GM19328 (cell line): ENCODE results near the gene CELF1.

Experiments used
- ATAC-seq: cut with Tn5 transposase; IDR thresholded peaks from one replicate; pipeline ENCODE4 v1.9.1; 2021; ENCODE audit warnings: mild to moderate bottlenecking, moderate library complexity; ENCODE audit not compliant: unreplicated experiment

Gene CELF1

GRCh38 chr11:47488674-47489394 lies 64.1 kb downstream of the CELF1 start:
- ATAC-seq, result no peak

GRCh38 chr11:47488111-47488510 lies 64.8 kb downstream of the CELF1 start:
- ATAC-seq, result no peak

- no peak for ATAC-seq
Measured at GRCh38 chr11:47487421-47487820, 65.5 kb downstream of the CELF1 start.

GRCh38 chr11:47485107-47485506 lies 67.8 kb downstream of the CELF1 start:
- no peak for ATAC-seq

GRCh38 chr11:47483457-47483856 lies 69.5 kb downstream of the CELF1 start:
- ATAC-seq, result no peak

- ATAC-seq, result no peak
Measured at GRCh38 chr11:47480762-47481161, 72.2 kb downstream of the CELF1 start.

GRCh38 chr11:47478651-47479329 lies 74.1 kb downstream of the CELF1 start:
- no peak for ATAC-seq

- ATAC-seq, result no peak
Measured at GRCh38 chr11:47477753-47478152, 75.2 kb downstream of the CELF1 start.

GRCh38 chr11:47477323-47477722 lies 75.6 kb downstream of the CELF1 start:
- ATAC-seq, result no peak

- no peak for ATAC-seq
Measured at GRCh38 chr11:47470671-47471070, 82.3 kb downstream of the CELF1 start.

- no peak for ATAC-seq
Measured at GRCh38 chr11:47469361-47470179, 83.4 kb downstream of the CELF1 start.

GRCh38 chr11:47468598-47469214 lies 84.2 kb downstream of the CELF1 start:
- no peak for ATAC-seq

GRCh38 chr11:47467357-47467756 lies 85.6 kb downstream of the CELF1 start:
- no peak for ATAC-seq

GRCh38 chr11:47466701-47467250 lies 86.2 kb downstream of the CELF1 start:
- ATAC-seq, result no peak

GRCh38 chr11:47466201-47466600 lies 86.7 kb downstream of the CELF1 start:
- ATAC-seq, result no peak

GRCh38 chr11:47464483-47464882 lies 88.4 kb downstream of the CELF1 start:
- no peak for ATAC-seq

- ATAC-seq, result no peak
Measured at GRCh38 chr11:47461876-47462275, 91.1 kb downstream of the CELF1 start.

GRCh38 chr11:47460571-47461235 lies 92.2 kb downstream of the CELF1 start:
- no peak for ATAC-seq

- peak; percentile 53 for ATAC-seq
Measured at GRCh38 chr11:47454258-47454671, 98.7 kb downstream of the CELF1 start.

GRCh38 chr11:47453365-47453764 lies 99.6 kb downstream of the CELF1 start:
- ATAC-seq, result no peak
